HCT116 (cell line): ENCODE results near the gene DHRS7B. TPM values are rescaled to one million over a fixed set of nuclear protein-coding genes. Genes with fewer than 3 reads are reported as not detected.

Experiments
- ATAC-seq: fragments of 200-7000 bp; cut with Tn5 transposase; 2 replicates; pipeline ENCODE4 v1.9.1; 2020; ENCODE audit warnings: mild to moderate bottlenecking, moderate library complexity
- BruUV-seq: library from RNA; stranded (reverse); fragments of 400-500 nt; replicated peaks from 2 replicates; lab custom pipeline; 2021; lab: Mats Ljungman, UMichigan
- CTCF ChIA-PET: fragments of 300-600 bp; sonication (Branson Sonifier 250); formaldehyde crosslinking; loops from one replicate; lab custom pipeline; 2021; ENCODE audit warnings: antibody characterized with exemption; lab: Charles Lee
- POLR2A ChIA-PET: fragments of 300-600, 350-600 bp; sonication (Branson Sonifier 250); formaldehyde crosslinking; loops from one replicate; lab custom pipeline; 2021; ENCODE audit warnings: antibody characterized with exemption; lab: Charles Lee
- RAD21 ChIA-PET, 2 experiments: fragments of 300-600 bp; sonication (Branson Sonifier 250); formaldehyde crosslinking; loops; one replicate each; lab custom pipeline; 2023; ENCODE audit warnings: low total read pairs in 2 of 2; ENCODE audit not compliant: uncharacterized antibody in 2 of 2, unreplicated experiment in 2 of 2, low non-redundant PET in 1 of 2; lab: Charles Lee
- DNase-seq: peaks from one replicate; pipeline ENCODE4 v3.0.0-alpha.2; 2010; ENCODE audit warnings: low read depth, low spot score
- H2AFZ ChIP-seq: fragments of 200-600 bp; shearing (Covaris generic), sonication (generic); 2 replicates; pipeline ENCODE4 v1.6.1; 2017; ENCODE audit warnings: low read depth, mixed run types, mixed read lengths, antibody characterized with exemption, low read length; ENCODE audit not compliant: poor library complexity, severe bottlenecking
- H3K27ac ChIP-seq: 2 replicates; pipeline ENCODE4 v1.5.1; 2012; ENCODE audit warnings: low read depth, low read length
- H3K27me3 ChIP-seq: fragments of 200-600 bp; sonication (generic); 2 replicates; pipeline ENCODE4 v1.6.1; 2016; ENCODE audit warnings: mixed run types, low read length, mixed read lengths; ENCODE audit not compliant: insufficient read depth
- H3K36me3 ChIP-seq, 2 experiments: fragments of 200-500 bp in 1 of 2; fragments of 200-600 bp in 1 of 2; sonication (Bioruptor generic) in 1 of 2; sonication (generic) in 1 of 2; 2 replicates each; pipeline versions ENCODE4 v1.5.1 to v1.6.1; 2014 to 2016; ENCODE audit warnings: low read length in 2 of 2, inconsistent platforms in 1 of 2, mixed read lengths in 1 of 2, mixed run types in 1 of 2; ENCODE audit not compliant: insufficient read depth in 2 of 2, control insufficient read depth in 1 of 2
- H3K4me1 ChIP-seq, 2 experiments: fragments of 200-600 bp in 1 of 2; sonication (generic) in 1 of 2; 2 replicates each; pipeline versions ENCODE4 v1.5.1 to v1.6.1; 2012 to 2017; ENCODE audit warnings: low read length in 2 of 2, inconsistent platforms in 1 of 2, mild to moderate bottlenecking in 1 of 2, mixed read lengths in 1 of 2, mixed run types in 1 of 2, moderate library complexity in 1 of 2; ENCODE audit not compliant: insufficient read depth in 2 of 2, control insufficient read depth in 1 of 2
- H3K4me2 ChIP-seq: fragments of 200-600 bp; sonication (generic); 2 replicates; pipeline ENCODE4 v1.6.1; 2017; ENCODE audit warnings: mixed run types, low read length, mixed read lengths
- H3K4me3 ChIP-seq, 2 experiments: fragments of 200-600 bp in 1 of 2; sonication (generic) in 1 of 2; replicated peaks in 1 of 2; 2 replicates each; pipeline ENCODE4 v1.5.1; 2011 to 2016; ENCODE audit warnings: low read length in 2 of 2, control low read depth in 1 of 2, low read depth in 1 of 2, mild to moderate bottlenecking in 1 of 2, mixed read lengths in 1 of 2, mixed run types in 1 of 2
- H3K79me2 ChIP-seq: fragments of 200-600 bp; sonication (generic); 2 replicates; pipeline ENCODE4 v1.6.1; 2017; ENCODE audit warnings: mild to moderate bottlenecking, mixed run types, low read length, moderate library complexity, mixed read lengths; ENCODE audit not compliant: insufficient read depth
- H3K9ac ChIP-seq: fragments of 200-600 bp; sonication (generic); 2 replicates; pipeline ENCODE4 v1.6.1; 2016; ENCODE audit warnings: low read length, mixed read lengths
- H3K9me2 ChIP-seq: fragments of 200-600 bp; sonication (generic), shearing (Covaris generic); 2 replicates; pipeline ENCODE4 v1.6.1; 2017; ENCODE audit warnings: mixed run types, mild to moderate bottlenecking, moderate library complexity; ENCODE audit not compliant: insufficient read depth
- H3K9me3 ChIP-seq, 2 experiments: fragments of 200-500 bp in 1 of 2; fragments of 200-600 bp in 1 of 2; sonication (Bioruptor generic) in 1 of 2; sonication (generic) in 1 of 2; 2 replicates each; pipeline ENCODE4 v1.6.1; 2014 to 2017; ENCODE audit warnings: low read length in 2 of 2, mixed read lengths in 2 of 2, inconsistent platforms in 1 of 2, low read depth in 1 of 2, mild to moderate bottlenecking in 1 of 2, mixed run types in 1 of 2, moderate library complexity in 1 of 2; ENCODE audit not compliant: control insufficient read depth in 1 of 2, insufficient read depth in 1 of 2
- H4K20me1 ChIP-seq: fragments of 200-600 bp; sonication (generic), shearing (Covaris generic); 2 replicates; pipeline ENCODE4 v1.6.1; 2017; ENCODE audit warnings: mixed run types, mild to moderate bottlenecking, moderate library complexity; ENCODE audit not compliant: insufficient read depth
- CBX3 ChIP-seq: IDR thresholded peaks from 2 replicates; pipeline ENCODE4 v1.6.1; 2012; ENCODE audit warnings: low read depth
- EZH2 ChIP-seq: fragments of 200-600 bp; sonication (generic); IDR thresholded peaks from 2 replicates; pipeline ENCODE4 v1.6.1; 2017; ENCODE audit warnings: antibody characterized with exemption, mixed run types
- EZH2phosphoT487 ChIP-seq: fragments of 200-600 bp; IDR thresholded peaks from 2 replicates; pipeline ENCODE4 v1.6.1; 2018; ENCODE audit warnings: antibody characterized with exemption, borderline replicate concordance
- FOSL1 ChIP-seq: IDR thresholded peaks from 2 replicates; pipeline ENCODE4 v1.6.1; 2012; ENCODE audit warnings: low read depth
- JUND ChIP-seq: IDR thresholded peaks from 2 replicates; pipeline ENCODE4 v1.6.1; 2012
- POLR2A ChIP-seq: IDR thresholded peaks from 2 replicates; pipeline ENCODE4 v1.7.0; 2011; ENCODE audit warnings: borderline replicate concordance; ENCODE audit not compliant: insufficient read depth, insufficient read length; ENCODE audit errors: extremely low read depth
- POLR2AphosphoS5 ChIP-seq: IDR thresholded peaks from 2 replicates; pipeline ENCODE4 v1.6.1; 2011; ENCODE audit warnings: mild to moderate bottlenecking, low read depth, low read length, moderate library complexity
- SP1 ChIP-seq: IDR thresholded peaks from 2 replicates; pipeline ENCODE4 v1.6.1; 2012; ENCODE audit warnings: low read depth
- SRF ChIP-seq: IDR thresholded peaks from 2 replicates; pipeline ENCODE4 v1.6.1; 2012; ENCODE audit warnings: low read depth
- TCF7L2 ChIP-seq: IDR thresholded peaks from 2 replicates; pipeline ENCODE4 v1.7.0; 2011; ENCODE audit warnings: borderline replicate concordance, inconsistent platforms; ENCODE audit not compliant: insufficient read depth, insufficient read length; ENCODE audit errors: extremely low read depth
- ZNF274 ChIP-seq: fragments of 200-500 bp; sonication (Bioruptor generic); IDR thresholded peaks from 2 replicates; pipeline ENCODE4 v1.6.1; 2014; ENCODE audit warnings: mild to moderate bottlenecking, low read depth, low read length, inconsistent platforms
- intact Hi-C: fragments of 100-400 bp; cut with micrococcal nuclease; formaldehyde crosslinking; loops from 2 replicates; pipeline ENCODE4 v1.10.0; 2022
- total RNA-seq: library from RNA; stranded (reverse); gene quantifications from one replicate; pipeline ENCODE4 v1.2.1, GENCODE V29; 2021; ENCODE audit not compliant: unreplicated experiment
- TF ChIP-seq, protein P1 (sequence below), 3 experiments: fragments of 200-600 bp in 1 of 3; sonication (generic) in 1 of 3; IDR thresholded peaks in 2 of 3; conservative IDR thresholded peaks in 1 of 3; 2 replicates each; pipeline ENCODE4 v1.5.1; 2012 to 2017; ENCODE audit warnings: low read depth in 2 of 3, low read length in 2 of 3, antibody characterized with exemption in 1 of 3, borderline replicate concordance in 1 of 3, control low read depth in 1 of 3, mild to moderate bottlenecking in 1 of 3, mixed read lengths in 1 of 3, mixed run types in 1 of 3, moderate library complexity in 1 of 3; ENCODE audit not compliant: insufficient read depth in 1 of 3

Gene DHRS7B
- total RNA-seq, 1 experiment from 2014 or later: 19.6 TPM

DNA sequence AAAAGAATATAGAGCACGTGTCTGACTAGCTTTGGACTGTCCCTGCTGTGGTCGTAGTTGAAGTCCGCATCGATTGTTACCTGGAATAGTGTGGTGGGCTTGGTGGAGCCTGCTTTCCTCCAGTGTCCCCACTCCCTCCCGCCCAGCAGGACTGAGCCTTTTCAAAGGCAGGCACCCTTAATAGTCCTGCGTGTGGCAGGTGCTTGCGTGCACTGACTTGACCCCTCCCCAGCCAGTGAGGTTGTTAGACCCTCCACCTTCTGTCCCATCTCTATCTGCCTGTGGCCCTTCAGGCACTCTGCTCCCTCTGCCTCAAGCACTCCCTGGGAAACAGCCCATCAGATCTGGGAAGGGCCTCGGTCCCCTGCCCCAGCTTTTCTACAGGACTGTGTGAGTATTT lies 50.6 kb downstream of the DHRS7B start (continued):
- no peak for TF ChIP-seq SP1
- no peak for TF ChIP-seq POLR2AphosphoS5
- TF ChIP-seq ZNF274: no peak
- TF ChIP-seq EZH2phosphoT487: no peak
- no peak for TF ChIP-seq FOSL1
- TF ChIP-seq TCF7L2: no peak
- no peak for TF ChIP-seq EZH2
- TF ChIP-seq POLR2A: no peak

DNA sequence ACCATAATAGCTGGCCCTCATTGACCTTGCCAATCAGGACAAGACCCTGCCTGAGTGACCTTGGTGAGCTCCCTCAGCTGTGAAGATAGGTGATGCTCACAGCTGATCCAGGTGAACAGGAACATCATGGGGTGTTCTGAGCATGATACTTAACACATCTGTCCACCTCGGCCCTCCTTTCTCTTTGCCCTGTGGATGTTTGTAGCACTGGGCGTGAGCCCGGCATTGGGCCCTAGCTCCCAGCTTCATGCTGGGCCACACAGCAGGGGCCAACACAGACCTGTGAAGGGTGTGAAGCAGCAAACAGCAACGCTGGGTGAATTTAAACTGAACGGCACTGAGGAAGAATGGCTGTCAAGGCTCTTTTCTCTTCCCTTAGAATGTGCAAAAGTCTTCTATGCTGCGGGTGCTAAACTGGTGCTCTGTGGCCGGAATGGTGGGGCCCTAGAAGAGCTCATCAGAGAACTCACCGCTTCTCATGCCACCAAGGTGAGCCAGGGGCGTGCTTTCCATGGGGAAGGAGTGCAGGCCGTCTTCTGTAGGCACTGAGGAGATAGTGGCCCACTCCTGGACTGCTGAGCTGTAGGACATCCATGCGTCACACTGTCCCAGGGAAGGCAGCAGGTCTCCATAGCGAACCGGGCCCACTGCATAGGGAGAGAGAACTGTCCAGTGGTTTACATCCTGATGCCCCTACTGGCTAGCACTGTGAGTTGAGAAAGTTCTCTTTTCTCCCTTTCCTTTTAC lies 51.3 kb downstream of the DHRS7B start:
- Histone ChIP-seq H4K20me1 (no peaks in the 10 kb centered on the region), H3K9me2 (no peaks in the 10 kb centered on the region), H3K9me3 (no peaks in the 10 kb centered on the region), H3K4me1 (no peaks in the 10 kb centered on the region), H2AFZ (no peak overlapping the region), H3K4me3 (no peak overlapping the region), H3K27me3 (no peaks in the 10 kb centered on the region), H3K79me2 (no peaks in the 10 kb centered on the region), H3K9ac (no peak overlapping the region), H3K4me2 (no peak overlapping the region), H3K36me3 (no peaks in the 10 kb centered on the region), H3K27ac (no peak overlapping the region)
- no peak for TF ChIP-seq SRF
- no peak for TF ChIP-seq JUND
- TF ChIP-seq, protein P1, sequence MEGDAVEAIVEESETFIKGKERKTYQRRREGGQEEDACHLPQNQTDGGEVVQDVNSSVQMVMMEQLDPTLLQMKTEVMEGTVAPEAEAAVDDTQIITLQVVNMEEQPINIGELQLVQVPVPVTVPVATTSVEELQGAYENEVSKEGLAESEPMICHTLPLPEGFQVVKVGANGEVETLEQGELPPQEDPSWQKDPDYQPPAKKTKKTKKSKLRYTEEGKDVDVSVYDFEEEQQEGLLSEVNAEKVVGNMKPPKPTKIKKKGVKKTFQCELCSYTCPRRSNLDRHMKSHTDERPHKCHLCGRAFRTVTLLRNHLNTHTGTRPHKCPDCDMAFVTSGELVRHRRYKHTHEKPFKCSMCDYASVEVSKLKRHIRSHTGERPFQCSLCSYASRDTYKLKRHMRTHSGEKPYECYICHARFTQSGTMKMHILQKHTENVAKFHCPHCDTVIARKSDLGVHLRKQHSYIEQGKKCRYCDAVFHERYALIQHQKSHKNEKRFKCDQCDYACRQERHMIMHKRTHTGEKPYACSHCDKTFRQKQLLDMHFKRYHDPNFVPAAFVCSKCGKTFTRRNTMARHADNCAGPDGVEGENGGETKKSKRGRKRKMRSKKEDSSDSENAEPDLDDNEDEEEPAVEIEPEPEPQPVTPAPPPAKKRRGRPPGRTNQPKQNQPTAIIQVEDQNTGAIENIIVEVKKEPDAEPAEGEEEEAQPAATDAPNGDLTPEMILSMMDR (IDR thresholded peaks at IDR 0.05 in 2 of 3, conservative IDR thresholded peaks at IDR 0.05 in 1 of 3; ENCODE audit: borderline replicate concordance in 1 of 3, insufficient read depth in 1 of 3, low read depth in 2 of 3, low read length in 2 of 3): no peak
- TF ChIP-seq FOSL1: no peak
- TF ChIP-seq ZNF274: no peak
- no peak for TF ChIP-seq CBX3
- no peak for TF ChIP-seq SP1
- no peak for TF ChIP-seq EZH2
- BruUV-seq: no TSS peak
- RAD21 ChIA-PET: interaction anchor here in 1 of 2 experiments (0.6 kb wide), 1 partner anchor 132 kb away, joined by 3 read pairs; no protein-coding TSS in a partner anchor
- CTCF ChIA-PET: no interaction called here
- DNase-seq (no peak), ATAC-seq (no peak)
- POLR2A ChIA-PET: no interaction called here
- intact Hi-C loops: no loop called here
